GM18511 (cell line): Measurements from ENCODE around the gene NAIF1.
"Not testable (repeated sequence)": the region's sequence is repeated elsewhere in the genome, so short reads cannot be mapped to it uniquely, and the experiment has no call there.

ENCODE experiments used
- ATAC-seq: cut with Tn5 transposase; IDR thresholded peaks from one replicate; pipeline ENCODE4 v1.9.1; 2021; ENCODE audit warnings: mild to moderate bottlenecking, moderate library complexity; ENCODE audit not compliant: unreplicated experiment

The NAIF1 gene

GRCh38 chr9:128036522-128036921 lies 30.6 kb downstream of the NAIF1 start:
- not testable (repeated sequence) for ATAC-seq

GRCh38 chr9:128034821-128035652 lies 32.1 kb downstream of the NAIF1 start:
- no peak for ATAC-seq

GRCh38 chr9:128033609-128034008 lies 33.5 kb downstream of the NAIF1 start:
- ATAC-seq, result no peak

GRCh38 chr9:128027705-128028104 lies 39.4 kb downstream of the NAIF1 start:
- no peak for ATAC-seq

- ATAC-seq, result no peak
Observed at GRCh38 chr9:128026773-128027541, 40.2 kb downstream of the NAIF1 start.

GRCh38 chr9:128026255-128026772 lies 40.8 kb downstream of the NAIF1 start:
- ATAC-seq, result no peak

GRCh38 chr9:128025736-128026135 lies 41.4 kb downstream of the NAIF1 start:
- ATAC-seq, result no peak

- no peak for ATAC-seq
Observed at GRCh38 chr9:128024761-128025308, 42.3 kb downstream of the NAIF1 start.

- not testable (repeated sequence) for ATAC-seq
Observed at GRCh38 chr9:128023671-128024070, 43.4 kb downstream of the NAIF1 start.

- no peak for ATAC-seq
Observed at GRCh38 chr9:128022886-128023285, 44.2 kb downstream of the NAIF1 start.

- no peak for ATAC-seq
Observed at GRCh38 chr9:128021098-128021497, 46.0 kb downstream of the NAIF1 start.

GRCh38 chr9:128020692-128021091 lies 46.4 kb downstream of the NAIF1 start:
- ATAC-seq, result no peak

GRCh38 chr9:128015696-128016095 lies 51.4 kb downstream of the NAIF1 start:
- no peak for ATAC-seq
